ENCODE results near the gene KRT32.

- TF ChIP-seq POLR2A (IDR thresholded peaks at IDR 0.05) (no peak), CTCF (IDR thresholded peaks at IDR 0.05) (no peak)
Observed at GRCh38 chr17:41478237-41478636, 11.1 kb upstream of the KRT32 start.

Data from esophagus squamous epithelium (tissue), 4 donors.